Smooth muscle cell (in vitro differentiated cells): ENCODE measurements around the gene ATXN1. TPM values are rescaled to one million over a fixed set of nuclear protein-coding genes. Genes with fewer than 3 reads are reported as not detected.

ENCODE experiments used
- DNase-seq: peaks from one replicate; lab custom pipeline; 2025; ENCODE audit not compliant: unreplicated experiment; lab: John Stamatoyannopoulos, UW
- H2AFZ ChIP-seq: fragments of 200-600 bp; sonication (generic); 2 replicates; pipeline ENCODE4 v1.6.0; 2016; ENCODE audit warnings: antibody characterized with exemption, low read depth, mild to moderate bottlenecking
- H3F3A ChIP-seq: fragments of 200-600 bp; sonication (generic); 2 replicates; pipeline ENCODE4 v1.6.0; 2017; ENCODE audit warnings: antibody characterized with exemption, low read depth
- H3K27ac ChIP-seq: fragments of 200-600 bp; sonication (generic); 2 replicates; pipeline ENCODE4 v1.5.1; 2016; ENCODE audit warnings: low read depth, mild to moderate bottlenecking
- H3K27me3 ChIP-seq: fragments of 200-600 bp; sonication (generic); 2 replicates; pipeline ENCODE4 v1.6.1; 2016; ENCODE audit warnings: low read depth, mild to moderate bottlenecking
- H3K36me3 ChIP-seq: fragments of 200-600 bp; sonication (generic); 2 replicates; pipeline ENCODE4 v1.5.1; 2016; ENCODE audit warnings: low read depth
- H3K4me1 ChIP-seq: fragments of 200-600 bp; sonication (generic); 2 replicates; pipeline ENCODE4 v1.5.1; 2016; ENCODE audit warnings: low read depth
- H3K4me2 ChIP-seq: fragments of 200-600 bp; sonication (generic); 2 replicates; pipeline ENCODE4 v1.6.0; 2016; ENCODE audit warnings: mild to moderate bottlenecking
- H3K4me3 ChIP-seq: fragments of 200-600 bp; sonication (generic); 2 replicates; pipeline ENCODE4 v1.5.1; 2016; ENCODE audit warnings: mild to moderate bottlenecking
- H3K79me2 ChIP-seq: fragments of 200-600 bp; sonication (generic); 2 replicates; pipeline ENCODE4 v1.6.0; 2016; ENCODE audit warnings: low read depth, mild to moderate bottlenecking
- H3K9ac ChIP-seq: fragments of 200-600 bp; sonication (generic); 2 replicates; pipeline ENCODE4 v1.6.0; 2016; ENCODE audit warnings: low read depth
- H3K9me3 ChIP-seq: fragments of 200-600 bp; sonication (generic); replicated peaks from 2 replicates; pipeline ENCODE4 v1.5.1; 2016; ENCODE audit warnings: low read depth
- H4K20me1 ChIP-seq: fragments of 200-600 bp; sonication (generic); 2 replicates; pipeline ENCODE4 v1.6.0; 2016; ENCODE audit warnings: low read depth
- WGBS: methylation state at CpG from one replicate; pipeline ENCODE4 v1.1.7; 2016; ENCODE audit warnings: low lambda C conversion rate; 5-methylcytosine and 5-hydroxymethylcytosine counted together
- polyA plus RNA-seq: library from polyadenylated mRNA; unstranded; fragments of >200 nt; fragmentation: Nextera tagmentation; extraction: Ambion mirVana; gene quantifications from 2 replicates; pipeline ENCODE4 v1.2.1, GENCODE V29; 2016
- total RNA-seq: library from RNA; depleted of rRNA; stranded (reverse); fragments of >200 nt; gene quantifications from 2 replicates; pipeline ENCODE4 v1.2.3, GENCODE V29; 2014
- TF ChIP-seq, protein P1 (sequence below): fragments of 200-600 bp; sonication (generic); IDR thresholded peaks from 2 replicates; pipeline ENCODE4 v1.5.1; 2017; ENCODE audit warnings: borderline replicate concordance, mild to moderate bottlenecking, antibody characterized with exemption; ENCODE audit not compliant: insufficient read depth, poor library complexity, severe bottlenecking

ATXN1 gene
- total and polyA plus RNA-seq, 2 experiments from 2014 or later = 17.9 to 40.6 TPM

DNA sequence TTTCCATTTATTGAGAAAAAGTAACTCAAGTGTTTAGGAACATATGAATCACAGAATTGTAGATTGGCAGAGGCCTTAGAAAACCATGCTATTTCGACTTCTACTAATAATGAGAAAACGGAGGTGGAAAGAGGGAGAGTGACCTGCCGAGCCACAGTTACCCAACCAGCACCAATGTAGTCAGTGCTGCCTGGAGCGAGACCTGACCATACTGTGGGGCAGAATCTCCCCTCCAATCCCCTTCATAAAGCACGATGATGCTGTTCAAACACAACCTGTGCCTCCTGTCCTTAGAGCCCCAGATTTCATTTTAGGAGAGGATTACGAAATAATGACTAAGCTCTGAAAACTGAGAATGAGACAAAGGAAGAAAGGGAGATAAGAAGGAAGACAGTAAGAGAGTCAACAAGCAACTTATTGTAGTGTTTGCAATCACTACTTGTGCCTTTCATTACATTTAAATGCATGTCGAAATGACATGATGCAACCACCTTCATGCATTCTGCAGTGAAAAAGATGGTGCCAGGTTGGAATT is 70.6 kb downstream of the ATXN1 start:
- 80% methylated on average over 7 of the region's 7 CpGs for WGBS
- no peak overlapping the region for H2AFZ ChIP-seq
- H3K9me3 ChIP-seq = no peaks in the 10 kb centered on the region
- H3K36me3 ChIP-seq = no peaks in the 10 kb centered on the region
- H3K27me3 ChIP-seq = no peaks in the 10 kb centered on the region
- H4K20me1 ChIP-seq = no peaks in the 10 kb centered on the region
- H3K4me3 ChIP-seq = no peak overlapping the region
- H3F3A ChIP-seq = peaks cover 24% of the 10 kb centered on the region
- TF ChIP-seq, protein P1, sequence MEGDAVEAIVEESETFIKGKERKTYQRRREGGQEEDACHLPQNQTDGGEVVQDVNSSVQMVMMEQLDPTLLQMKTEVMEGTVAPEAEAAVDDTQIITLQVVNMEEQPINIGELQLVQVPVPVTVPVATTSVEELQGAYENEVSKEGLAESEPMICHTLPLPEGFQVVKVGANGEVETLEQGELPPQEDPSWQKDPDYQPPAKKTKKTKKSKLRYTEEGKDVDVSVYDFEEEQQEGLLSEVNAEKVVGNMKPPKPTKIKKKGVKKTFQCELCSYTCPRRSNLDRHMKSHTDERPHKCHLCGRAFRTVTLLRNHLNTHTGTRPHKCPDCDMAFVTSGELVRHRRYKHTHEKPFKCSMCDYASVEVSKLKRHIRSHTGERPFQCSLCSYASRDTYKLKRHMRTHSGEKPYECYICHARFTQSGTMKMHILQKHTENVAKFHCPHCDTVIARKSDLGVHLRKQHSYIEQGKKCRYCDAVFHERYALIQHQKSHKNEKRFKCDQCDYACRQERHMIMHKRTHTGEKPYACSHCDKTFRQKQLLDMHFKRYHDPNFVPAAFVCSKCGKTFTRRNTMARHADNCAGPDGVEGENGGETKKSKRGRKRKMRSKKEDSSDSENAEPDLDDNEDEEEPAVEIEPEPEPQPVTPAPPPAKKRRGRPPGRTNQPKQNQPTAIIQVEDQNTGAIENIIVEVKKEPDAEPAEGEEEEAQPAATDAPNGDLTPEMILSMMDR = no peak
- no peak overlapping the region for H3K4me2 ChIP-seq
- H3K79me2 ChIP-seq = peaks cover 75% of the 10 kb centered on the region
- H3K9ac ChIP-seq = no peak overlapping the region
- H3K4me1 ChIP-seq = peaks cover 5% of the 10 kb centered on the region
- no peak for DNase-seq
- H3K27ac ChIP-seq = peak overlapping the region; percentile 92

DNA sequence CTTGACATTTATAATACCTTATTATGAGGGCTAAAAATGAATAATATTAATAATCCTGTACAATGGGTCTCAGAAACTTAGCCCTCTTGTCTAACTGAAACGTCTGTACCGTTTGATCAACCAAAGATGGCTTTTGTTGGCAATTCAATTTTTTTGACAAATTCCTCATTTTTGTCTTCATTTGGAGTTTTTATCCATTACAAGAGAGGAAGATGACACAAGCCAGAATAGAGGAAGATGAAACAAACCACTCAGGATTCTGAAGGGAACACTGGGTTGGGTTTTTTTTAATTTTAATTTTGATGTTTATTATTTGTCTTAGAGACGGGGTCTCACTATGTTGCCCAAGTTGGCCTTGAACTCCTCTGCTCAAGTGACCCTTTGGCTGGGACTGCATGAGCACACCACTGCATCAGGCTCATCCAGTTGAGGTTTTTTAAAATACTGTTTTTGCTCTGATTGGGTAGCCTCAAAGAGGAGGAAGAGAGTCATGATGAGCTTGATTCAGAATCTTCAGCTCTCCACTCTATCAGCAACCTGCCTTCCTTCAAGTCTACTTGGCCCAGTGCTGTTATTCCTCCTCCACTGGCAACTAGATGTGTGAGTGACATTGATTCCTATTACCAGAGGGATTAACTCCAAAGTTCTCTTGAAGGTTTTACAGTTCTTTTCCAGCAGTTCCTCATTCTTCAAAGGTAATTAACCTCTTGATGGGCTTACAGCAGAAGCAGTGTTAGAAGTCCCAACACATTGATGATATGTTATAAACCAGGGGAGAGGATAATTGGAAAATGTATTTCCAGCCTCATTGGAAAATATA is 71.3 kb downstream of the ATXN1 start:
- 99% methylated on average over 3 of the region's 3 CpGs for WGBS
- Histone ChIP-seq H3K79me2 (peaks cover 75% of the 10 kb centered on the region), H3K9ac (no peak overlapping the region), H3F3A (peaks cover 24% of the 10 kb centered on the region), H3K27me3 (no peaks in the 10 kb centered on the region), H3K36me3 (no peaks in the 10 kb centered on the region), H3K27ac (peak overlapping the region; percentile 92), H3K9me3 (no peaks in the 10 kb centered on the region), H3K4me3 (no peak overlapping the region), H3K4me1 (peaks cover 12% of the 10 kb centered on the region), H4K20me1 (no peaks in the 10 kb centered on the region), H3K4me2 (peak overlapping the region; percentile 48), H2AFZ (no peak overlapping the region)
- DNase-seq = no peak
- TF ChIP-seq, protein P1 = no peak

DNA sequence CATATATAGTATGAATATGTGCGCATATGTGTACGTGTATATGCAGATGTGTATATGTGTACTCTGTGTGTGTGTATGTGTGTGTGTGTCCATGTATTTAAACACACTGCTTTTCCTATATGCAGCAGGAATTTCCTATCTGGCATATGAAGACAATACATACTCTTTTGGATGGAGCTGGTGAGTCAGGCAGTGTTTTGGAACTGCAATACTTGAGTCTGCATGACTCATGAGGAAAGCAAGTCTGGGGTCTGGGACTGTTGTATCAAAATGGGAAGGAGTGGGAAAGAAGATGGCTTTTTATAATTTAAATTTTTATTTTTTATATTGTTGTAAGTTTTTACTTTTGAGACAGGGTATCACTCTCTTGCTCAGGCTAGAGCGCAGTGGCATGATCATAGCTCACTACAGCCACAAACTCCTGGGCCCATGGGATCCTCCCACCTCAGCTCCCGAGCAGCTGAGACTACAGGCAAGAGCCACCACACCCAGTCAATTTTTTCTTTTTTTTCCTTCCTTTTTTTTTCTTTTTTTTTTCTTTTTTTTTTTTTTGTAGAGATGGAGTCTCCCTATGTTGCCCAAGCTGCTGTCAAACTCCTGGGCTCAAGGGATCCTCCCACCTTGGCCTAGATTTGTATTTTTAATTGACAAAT is 72.2 kb downstream of the ATXN1 start:
- peaks cover 24% of the 10 kb centered on the region for H3F3A ChIP-seq
- H2AFZ ChIP-seq = no peak overlapping the region
- H3K79me2 ChIP-seq = peaks cover 74% of the 10 kb centered on the region
- peak overlapping the region; percentile 92 for H3K27ac ChIP-seq
- no peaks in the 10 kb centered on the region for H4K20me1 ChIP-seq
- TF ChIP-seq, protein P1 = no peak
- no peak overlapping the region for H3K4me3 ChIP-seq
- peak overlapping the region; percentile 48 for H3K4me2 ChIP-seq
- H3K9me3 ChIP-seq = no peaks in the 10 kb centered on the region
- 73% methylated on average over 4 of the region's 4 CpGs for WGBS
- H3K27me3 ChIP-seq = no peaks in the 10 kb centered on the region
- no peak for DNase-seq
- no peak overlapping the region for H3K9ac ChIP-seq
- no peaks in the 10 kb centered on the region for H3K36me3 ChIP-seq
- peaks cover 21% of the 10 kb centered on the region for H3K4me1 ChIP-seq
